T-cell (primary cell): ENCODE measurements around the gene LZTFL1. TPM values are rescaled to one million over a fixed set of nuclear protein-coding genes. Genes with fewer than 3 reads are reported as not detected.

Source experiments
- ATAC-seq, 4 experiments: fragments of 200-7000 bp in 3 of 4; fragments of 150-1000 bp in 1 of 4; cut with Tn5 transposase; replicated peaks in 1 of 4; 1 replicate in 3 of 4; 2 replicates in 1 of 4; pipeline ENCODE4 v1.10.0; 2021; ENCODE audit warnings: moderate library complexity in 3 of 4, mild to moderate bottlenecking in 2 of 4, moderate number of reproducible peaks in 1 of 4
- CTCF ChIA-PET, 2 donors: fragments of 300-600 bp; sonication (Branson Sonifier 250); formaldehyde crosslinking; loops; one replicate each; lab custom pipeline; 2022; ENCODE audit warnings: antibody characterized with exemption in 2 of 2; lab: Charles Lee
- POLR2A ChIA-PET, 2 donors: fragments of 300-600 bp; sonication (Branson Sonifier 250); formaldehyde crosslinking; loops; one replicate each; lab custom pipeline; 2022; ENCODE audit warnings: antibody characterized with exemption in 2 of 2; lab: Charles Lee
- DNase-seq, 35 experiments: peaks; one replicate each; pipeline versions ENCODE4 v3.0.0 to v3.0.0-alpha.2; 2013 to 2023
- H3K27ac ChIP-seq: one replicate; pipeline ENCODE4 v1.5.1; 2013; ENCODE audit warnings: low read length
- H3K27me3 ChIP-seq, 2 experiments: replicated peaks in 1 of 2; 1 replicate in 1 of 2; 2 replicates in 1 of 2; pipeline versions ENCODE4 v1.6.1 to v1.7.0; 2013; ENCODE audit warnings: low read length in 1 of 2, mixed read lengths in 1 of 2; ENCODE audit not compliant: control insufficient read depth in 2 of 2, insufficient read depth in 2 of 2; ENCODE audit errors: extremely low read depth in 1 of 2
- H3K36me3 ChIP-seq, 2 donors: 1 replicate in 1 of 2; 2 replicates in 1 of 2; pipeline versions ENCODE4 v1.6.1 to v1.7.0; 2013; ENCODE audit warnings: low read length in 1 of 2; ENCODE audit not compliant: control insufficient read depth in 2 of 2, insufficient read depth in 1 of 2; ENCODE audit errors: extremely low read depth in 1 of 2
- H3K4me1 ChIP-seq, 2 experiments: 1 replicate in 1 of 2; 2 replicates in 1 of 2; pipeline versions ENCODE4 v1.6.1 to v1.7.0; 2013; ENCODE audit warnings: low read length in 2 of 2, mixed read lengths in 1 of 2; ENCODE audit not compliant: insufficient read depth in 2 of 2, control insufficient read depth in 1 of 2; ENCODE audit errors: extremely low read depth in 1 of 2
- H3K4me3 ChIP-seq, 2 donors: 1 replicate in 1 of 2; 2 replicates in 1 of 2; pipeline versions ENCODE4 v1.5.1 to v1.7.0; 2013; ENCODE audit warnings: mild to moderate bottlenecking in 2 of 2, low read length in 1 of 2, moderate library complexity in 1 of 2; ENCODE audit not compliant: control insufficient read depth in 1 of 2; ENCODE audit errors: extremely low read depth in 1 of 2
- H3K9me3 ChIP-seq: 2 replicates; pipeline ENCODE4 v1.7.0; 2013
- H3K27ac Mint-ChIP-seq, 2 donors: one replicate each; pipeline ENCODE4 v1.8.0; 2020 to 2021; ENCODE audit warnings: mild to moderate bottlenecking in 2 of 2, mixed read lengths in 2 of 2
- H3K27me3 Mint-ChIP-seq, 2 donors: one replicate each; pipeline ENCODE4 v1.8.0; 2021 to 2022; ENCODE audit warnings: mixed read lengths in 2 of 2
- H3K36me3 Mint-ChIP-seq: one replicate; pipeline ENCODE4 v1.8.0; 2021; ENCODE audit warnings: mixed read lengths
- H3K4me1 Mint-ChIP-seq, 3 donors: one replicate each; pipeline ENCODE4 v1.8.0; 2020 to 2022; ENCODE audit warnings: mixed read lengths in 3 of 3, mild to moderate bottlenecking in 1 of 3
- H3K4me3 Mint-ChIP-seq, 3 donors: one replicate each; pipeline ENCODE4 v1.8.0; 2020 to 2022; ENCODE audit warnings: mild to moderate bottlenecking in 3 of 3, mixed read lengths in 3 of 3, moderate library complexity in 3 of 3
- H3K9me3 Mint-ChIP-seq, 3 donors: one replicate each; pipeline ENCODE4 v1.8.0; 2020 to 2022; ENCODE audit warnings: mixed read lengths in 3 of 3
- WGBS: methylation state at CpG from one replicate; pipeline ENCODE4 v1.1.5; 2013; ENCODE audit warnings: missing lambda C conversion rate; ENCODE audit not compliant: insufficient coverage; 5-methylcytosine and 5-hydroxymethylcytosine counted together
- total RNA-seq, 35 experiments: library from RNA in 6 of 35; stranded (reverse) in 6 of 35; fragments of 120-200 nt in 1 of 35; gene quantifications; one replicate each; pipeline versions ENCODE4 v1.2.1 to v1.2.4 and lab custom pipeline; 2013 to 2026

LZTFL1 gene
- total RNA-seq, 5 donors from 2014 or later (not counting 1 experiment from before 2014, with no cell fraction given), result 8.5 to 12.0 (median 11.1) TPM

DNA sequence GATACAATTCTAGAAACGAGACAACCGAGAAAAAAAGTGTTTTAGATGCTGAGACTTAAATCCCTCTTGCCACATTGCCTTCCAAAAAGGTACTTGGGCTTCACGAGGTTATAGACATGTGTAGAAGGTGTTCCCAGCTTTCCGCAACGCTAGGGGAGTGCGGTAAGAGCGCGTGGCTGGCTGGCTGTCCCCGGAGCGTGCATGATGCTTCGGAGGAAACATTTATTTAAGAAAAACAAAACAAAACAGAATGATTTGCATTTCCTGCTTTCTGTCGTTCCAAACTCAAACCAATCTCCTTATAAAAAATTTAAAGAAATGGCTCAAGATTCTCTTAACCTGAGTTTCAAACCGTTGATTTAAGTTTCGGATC is 46.4 kb downstream of the LZTFL1 start:
- WGBS, result 28% methylated on average over 5 of the region's 14 CpGs
- ATAC-seq (peak in 1 of 4 experiments; percentile 47), DNase-seq (peak in 3 of 35 experiments; percentile 4 to 23 (median 4))
- Mint-ChIP-seq H3K4me1 (peaks cover 13 to 19% (median 17%) of the 10 kb centered on the region in 3 donors), H3K36me3 (no peaks in the 10 kb centered on the region), H3K9me3 (peaks cover 0 to 4% (median 0%) of the 10 kb centered on the region in 3 donors), H3K4me3 (peak overlapping the region; percentile 50 to 75 (median 73)), H3K27ac (no peak overlapping the region), H3K27me3 (peaks cover 41 to 66% of the 10 kb centered on the region in 2 donors)
- ChIA-PET CTCF (no interaction called here), POLR2A (no interaction called here)
- Histone ChIP-seq H3K36me3 (no peaks in the 10 kb centered on the region), H3K4me1 (peaks cover 0 to 15% of the 10 kb centered on the region in 2 experiments), H3K27ac (no peak overlapping the region), H3K27me3 (peaks cover 7 to 47% of the 10 kb centered on the region in 2 experiments), H3K9me3 (no peaks in the 10 kb centered on the region), H3K4me3 (peak overlapping the region; percentile 46 to 85)

DNA sequence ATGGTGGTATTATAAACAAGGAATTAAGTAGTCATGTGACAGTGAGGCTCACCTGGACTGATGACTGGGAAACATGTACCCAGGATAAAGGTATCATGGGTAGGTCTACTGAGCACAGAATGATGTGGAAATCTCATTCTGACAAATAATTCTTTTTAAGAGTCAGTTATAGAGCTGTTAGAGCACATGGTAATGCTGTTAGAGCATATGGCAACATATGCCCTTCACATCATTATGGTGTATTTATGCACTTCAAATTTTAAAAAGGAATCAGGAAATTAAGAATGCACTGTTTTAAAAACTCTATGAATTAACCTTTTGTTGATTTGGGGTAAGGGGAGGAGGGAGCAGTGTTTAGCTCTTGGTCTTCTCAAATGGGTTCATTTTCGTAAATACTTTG is 47.3 kb downstream of the LZTFL1 start:
- ChIA-PET CTCF (no interaction called here), POLR2A (no interaction called here)
- Mint-ChIP-seq H3K27me3 (peaks cover 41 to 63% of the 10 kb centered on the region in 2 donors), H3K4me3 (peak overlapping the region in 1 of 3 donors; percentile 75), H3K36me3 (peaks cover 5% of the 10 kb centered on the region), H3K9me3 (peaks cover 3 to 5% (median 5%) of the 10 kb centered on the region in 3 donors), H3K4me1 (peaks cover 13 to 19% (median 17%) of the 10 kb centered on the region in 3 donors), H3K27ac (no peak overlapping the region)
- H3K9me3 ChIP-seq, result no peaks in the 10 kb centered on the region
- peaks cover 7 to 49% of the 10 kb centered on the region in 2 experiments for H3K27me3 ChIP-seq
- DNase-seq (no peak), ATAC-seq (no peak)
- H3K4me1 ChIP-seq, result peaks cover 0 to 15% of the 10 kb centered on the region in 2 experiments
- H3K36me3 ChIP-seq, result no peaks in the 10 kb centered on the region
- no CpG with 5 or more reads among the region's 1 CpG for WGBS
- H3K27ac ChIP-seq, result no peak overlapping the region
- H3K4me3 ChIP-seq, result no peak overlapping the region

DNA sequence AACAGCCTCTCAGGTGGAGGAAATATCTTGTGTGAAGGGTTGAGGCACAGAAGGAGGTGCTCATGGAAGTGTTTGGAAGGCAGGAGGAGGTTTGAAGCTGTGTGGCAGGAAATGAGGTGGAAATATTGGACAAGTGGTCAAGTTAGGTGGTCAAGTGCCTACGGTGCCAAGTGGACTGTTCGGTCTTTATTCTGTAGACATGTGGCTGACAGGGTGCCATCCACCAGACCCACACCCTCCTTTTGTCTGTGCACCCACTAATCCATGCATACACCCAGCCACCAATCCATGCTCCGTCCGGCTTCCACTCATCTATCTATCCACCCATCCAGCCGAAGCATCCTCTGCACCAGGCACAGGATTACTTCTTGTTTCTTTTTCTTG is 47.8 kb downstream of the LZTFL1 start:
- ChIA-PET POLR2A (no interaction called here), CTCF (no interaction called here)
- H3K4me1 Mint-ChIP-seq, result peaks cover 13 to 19% (median 17%) of the 10 kb centered on the region in 3 donors
- no peak for DNase-seq
- H3K9me3 Mint-ChIP-seq, result peaks cover 4 to 7% (median 5%) of the 10 kb centered on the region in 3 donors
- H3K27me3 ChIP-seq, result peaks cover 7 to 44% of the 10 kb centered on the region in 2 experiments
- no peak overlapping the region for H3K27ac ChIP-seq
- H3K9me3 ChIP-seq, result peaks cover 2% of the 10 kb centered on the region
- no peak overlapping the region for H3K4me3 Mint-ChIP-seq
- peaks cover 41 to 58% of the 10 kb centered on the region in 2 donors for H3K27me3 Mint-ChIP-seq
- H3K36me3 Mint-ChIP-seq, result peaks cover 5% of the 10 kb centered on the region
- ATAC-seq, result no peak
- no peaks in the 10 kb centered on the region for H3K36me3 ChIP-seq
- no peak overlapping the region for H3K27ac Mint-ChIP-seq
- WGBS, result 82% methylated on average over 2 of the region's 5 CpGs
- no peak overlapping the region for H3K4me3 ChIP-seq
- H3K4me1 ChIP-seq, result peaks cover 0 to 15% of the 10 kb centered on the region in 2 experiments

DNA sequence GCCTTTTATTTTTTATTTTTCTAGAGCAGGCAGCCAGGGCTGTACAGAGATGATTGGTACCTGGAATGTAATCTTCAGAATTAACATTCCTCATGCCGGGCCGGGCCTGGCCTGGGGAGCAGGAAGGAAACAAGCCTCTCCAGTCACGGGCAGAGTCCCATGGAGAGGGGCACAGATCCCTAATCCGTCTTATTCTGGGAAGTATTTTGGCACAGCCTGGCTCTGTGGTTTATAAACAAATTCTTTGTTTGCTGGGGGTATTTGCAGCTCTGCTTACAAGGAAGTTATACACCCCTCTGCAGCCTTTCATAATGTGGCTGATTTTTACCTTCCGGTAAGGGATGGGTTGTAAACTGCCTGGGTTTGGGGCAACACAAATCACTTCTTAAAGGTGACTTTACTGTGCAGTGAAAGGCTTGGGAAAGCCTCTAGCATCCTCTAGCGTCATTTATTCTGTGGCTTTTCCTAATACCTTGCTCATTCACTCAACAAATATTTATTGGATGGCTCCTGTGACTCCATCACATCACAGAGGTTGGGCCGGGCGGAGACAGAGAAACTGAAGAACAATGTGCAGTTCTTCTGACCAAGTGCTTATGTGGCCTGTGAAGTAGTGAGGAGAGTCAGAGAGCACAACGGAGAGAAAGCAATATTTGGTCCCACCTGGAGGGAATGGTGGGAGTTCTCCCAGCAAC is 48.3 kb downstream of the LZTFL1 start:
- Mint-ChIP-seq H3K27ac (no peak overlapping the region), H3K4me1 (peaks cover 13 to 19% (median 17%) of the 10 kb centered on the region in 3 donors), H3K9me3 (peaks cover 5 to 12% (median 10%) of the 10 kb centered on the region in 3 donors), H3K27me3 (peaks cover 36 to 53% of the 10 kb centered on the region in 2 donors), H3K36me3 (peaks cover 5% of the 10 kb centered on the region), H3K4me3 (no peak overlapping the region)
- Histone ChIP-seq H3K27me3 (peaks cover 7 to 41% of the 10 kb centered on the region in 2 experiments), H3K27ac (no peak overlapping the region), H3K4me1 (peaks cover 0 to 15% of the 10 kb centered on the region in 2 experiments), H3K9me3 (peaks cover 3% of the 10 kb centered on the region), H3K4me3 (no peak overlapping the region), H3K36me3 (no peaks in the 10 kb centered on the region)
- POLR2A ChIA-PET, result no interaction called here
- DNase-seq (no peak), ATAC-seq (no peak)
- CTCF ChIA-PET, result no interaction called here
- WGBS, result 88% methylated on average over 4 of the region's 9 CpGs

DNA sequence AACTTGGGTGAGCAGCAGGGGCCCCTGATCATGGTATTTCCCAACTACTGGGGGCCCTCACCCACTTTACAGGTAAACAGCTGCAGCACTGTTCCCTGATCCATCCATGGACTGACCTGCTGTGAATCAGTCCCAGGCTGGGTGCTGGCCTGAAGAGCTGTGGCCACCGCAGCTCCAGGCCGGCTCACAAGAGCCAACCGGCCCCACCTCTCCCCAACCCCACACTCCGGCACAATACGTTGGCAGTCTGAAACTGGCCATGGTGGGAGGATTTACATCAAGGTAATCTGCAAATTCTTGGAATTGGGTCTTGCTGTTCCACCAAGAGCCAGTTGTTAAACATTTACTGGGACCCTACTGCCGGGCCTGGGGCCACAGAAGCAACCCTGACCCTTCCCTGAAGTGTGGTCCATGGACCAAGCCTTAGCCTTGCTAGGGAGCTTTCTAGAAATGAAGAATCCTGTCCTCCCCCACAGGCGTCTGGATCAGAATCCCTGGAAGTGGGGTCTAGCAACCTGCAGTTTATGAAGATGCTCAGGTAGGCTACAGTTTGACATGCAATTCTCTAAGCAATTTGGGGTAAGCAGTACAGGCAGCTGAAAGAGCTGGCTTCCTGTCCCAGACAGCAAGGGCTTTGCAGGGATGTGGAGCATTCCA is 49.3 kb downstream of the LZTFL1 start:
- Histone ChIP-seq H3K4me1 (peaks cover 0 to 15% of the 10 kb centered on the region in 2 experiments), H3K4me3 (no peak overlapping the region), H3K27ac (no peak overlapping the region), H3K27me3 (peaks cover 7 to 38% of the 10 kb centered on the region in 2 experiments), H3K36me3 (no peaks in the 10 kb centered on the region), H3K9me3 (peaks cover 3% of the 10 kb centered on the region)
- ATAC-seq, result no peak
- ChIA-PET POLR2A (no interaction called here), CTCF (no interaction called here)
- Mint-ChIP-seq H3K9me3 (peaks cover 5 to 12% (median 10%) of the 10 kb centered on the region in 3 donors), H3K4me1 (peaks cover 13 to 19% (median 17%) of the 10 kb centered on the region in 3 donors), H3K27ac (no peak overlapping the region), H3K36me3 (peaks cover 5% of the 10 kb centered on the region), H3K4me3 (no peak overlapping the region), H3K27me3 (peaks cover 35 to 47% of the 10 kb centered on the region in 2 donors)
- 90% methylated on average over 3 of the region's 7 CpGs for WGBS
- no peak for DNase-seq

DNA sequence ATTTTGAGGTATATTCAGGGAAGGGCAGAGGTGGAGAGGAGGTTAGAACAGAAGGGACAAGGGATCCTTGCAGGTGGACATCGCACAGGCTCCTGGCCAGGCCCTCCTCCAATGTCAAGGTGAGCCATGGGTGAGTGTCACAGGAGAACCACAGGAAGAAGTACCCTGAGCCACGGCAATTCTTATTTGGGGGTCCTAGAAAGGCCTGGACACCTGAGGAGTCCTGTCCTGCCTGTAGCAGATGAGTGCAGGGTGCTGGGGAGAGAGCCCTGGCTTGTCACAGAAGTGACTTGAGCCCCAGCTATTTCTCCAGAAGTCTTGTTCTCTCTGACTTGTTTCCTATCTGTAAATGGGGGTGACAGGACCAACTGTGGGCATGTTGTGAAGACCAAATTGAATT is 49.9 kb downstream of the LZTFL1 start:
- peaks cover 31 to 42% of the 10 kb centered on the region in 2 donors for H3K27me3 Mint-ChIP-seq
- Histone ChIP-seq H3K4me3 (no peak overlapping the region), H3K9me3 (peaks cover 3% of the 10 kb centered on the region), H3K4me1 (peaks cover 0 to 15% of the 10 kb centered on the region in 2 experiments), H3K27ac (no peak overlapping the region), H3K36me3 (no peaks in the 10 kb centered on the region), H3K27me3 (peaks cover 3 to 36% of the 10 kb centered on the region in 2 experiments)
- H3K27ac Mint-ChIP-seq, result no peak overlapping the region
- ATAC-seq (no peak), DNase-seq (no peak)
- ChIA-PET POLR2A (no interaction called here), CTCF (interaction anchor here in 1 of 2 donors (0.6 kb wide), 1 partner anchor 106 kb away, joined by 3 read pairs; no protein-coding TSS in a partner anchor)
- no peak overlapping the region for H3K4me3 Mint-ChIP-seq
- peaks cover 5 to 12% (median 10%) of the 10 kb centered on the region in 3 donors for H3K9me3 Mint-ChIP-seq
- peaks cover 5% of the 10 kb centered on the region for H3K36me3 Mint-ChIP-seq
- 90% methylated on average over 2 of the region's 2 CpGs for WGBS
- H3K4me1 Mint-ChIP-seq, result peaks cover 13 to 16% (median 16%) of the 10 kb centered on the region in 3 donors
